ENCODE results near the gene RUBCN.
"Not testable (repeated sequence)": the region's sequence is repeated elsewhere in the genome, so short reads cannot be mapped to it uniquely, and the experiment has no call there.

RUBCN gene

GRCh38 chr3:197654998-197655330 lies 81.7 kb downstream of the RUBCN start:
- not testable (repeated sequence) for DNase-seq

GRCh38 chr3:197654090-197654997 lies 82.4 kb downstream of the RUBCN start:
- DNase-seq = peak; percentile 67

- not testable (repeated sequence) for DNase-seq
Observed at GRCh38 chr3:197652860-197653259, 83.8 kb downstream of the RUBCN start.

- DNase-seq = not testable (repeated sequence)
Observed at GRCh38 chr3:197647649-197648048, 89.1 kb downstream of the RUBCN start.

- DNase-seq = not testable (repeated sequence)
Observed at GRCh38 chr3:197647191-197647590, 89.5 kb downstream of the RUBCN start.

GRCh38 chr3:197646294-197646693 lies 90.4 kb downstream of the RUBCN start:
- DNase-seq = not testable (repeated sequence)

GRCh38 chr3:197637556-197637955 lies 99.1 kb downstream of the RUBCN start:
- not testable (repeated sequence) for DNase-seq

GRCh38 chr3:197631989-197632388 lies 104.7 kb downstream of the RUBCN start:
- not testable (repeated sequence) for DNase-seq

- DNase-seq = not testable (repeated sequence)
Observed at GRCh38 chr3:197630766-197631165, 105.9 kb downstream of the RUBCN start.

- DNase-seq = not testable (repeated sequence)
Observed at GRCh38 chr3:197629286-197629685, 107.4 kb downstream of the RUBCN start.

GRCh38 chr3:197627772-197628523 lies 108.8 kb downstream of the RUBCN start:
- DNase-seq = peak; percentile 95

GRCh38 chr3:197627158-197627771 lies 109.4 kb downstream of the RUBCN start:
- DNase-seq = not testable (repeated sequence)

- DNase-seq = not testable (repeated sequence)
Observed at GRCh38 chr3:197626404-197627157, 110.1 kb downstream of the RUBCN start.

GRCh38 chr3:197621478-197621877 lies 115.2 kb downstream of the RUBCN start:
- not testable (repeated sequence) for DNase-seq
